Stimulated activated CD8-positive, alpha-beta memory T cell treated with anti-CD3 and anti-CD28 coated beads, Interleukin-12 subunit alpha, Interleukin-12 subunit beta, amount 100 ng/mL, for 24 hours (primary cell): ENCODE data around the gene PLD2.

Source experiments
- DNase-seq: peaks from one replicate; pipeline ENCODE4 v3.0.0-alpha.2; 2020; ENCODE audit errors: extremely low read depth

Gene PLD2

DNA sequence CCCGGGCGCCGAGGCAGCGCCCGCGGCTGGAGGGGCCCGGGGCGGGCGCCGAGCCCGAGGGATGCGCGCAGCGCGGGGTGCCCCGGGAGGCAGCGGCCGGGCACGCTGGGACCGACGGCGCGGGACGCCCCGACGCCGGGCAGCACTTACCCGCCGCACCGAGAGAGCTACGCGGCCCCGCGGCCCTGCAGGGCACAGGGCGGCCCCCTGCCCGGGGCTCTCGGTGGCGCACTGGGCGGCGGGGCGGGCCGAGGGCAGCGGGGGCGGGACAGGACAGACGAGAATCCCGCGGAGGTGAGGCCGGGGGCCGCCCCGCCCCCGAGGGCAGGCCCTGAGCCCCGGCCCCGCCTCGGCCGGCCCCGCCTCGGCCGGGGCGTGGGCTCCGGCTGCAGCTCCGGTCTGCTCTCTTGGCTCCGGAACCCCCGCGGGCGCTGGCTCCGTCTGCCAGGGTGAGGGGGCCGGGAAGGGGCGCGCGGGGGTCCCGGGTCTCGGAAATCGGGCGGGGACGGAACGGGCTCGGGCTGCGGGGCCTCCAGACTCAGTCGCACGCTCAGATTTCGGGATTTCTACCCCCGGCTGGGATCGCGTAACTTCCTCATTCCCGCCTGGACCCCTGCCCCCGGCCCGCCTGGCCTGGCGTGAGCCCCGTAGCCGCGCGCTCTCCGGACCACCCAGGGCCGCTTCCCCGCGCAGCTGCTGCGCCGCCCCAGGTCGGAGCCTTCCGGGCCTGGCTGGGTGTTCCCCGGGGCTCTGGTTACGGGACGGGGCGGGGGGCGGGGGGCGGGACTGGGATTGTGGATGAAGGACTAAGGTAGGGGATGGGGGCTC lies at the start of gene PLD2:
Gene PLD2 (plus strand): TSS at position 376 of the 828 bp plus-strand sequence. CDS start 621 bp downstream, outside the sequence.
- peak; percentile 73 for DNase-seq

- DNase-seq: no peak
Observed at GRCh38 chr17:4759776-4760236, 47.1 kb upstream of the PLD2 start.

DNA sequence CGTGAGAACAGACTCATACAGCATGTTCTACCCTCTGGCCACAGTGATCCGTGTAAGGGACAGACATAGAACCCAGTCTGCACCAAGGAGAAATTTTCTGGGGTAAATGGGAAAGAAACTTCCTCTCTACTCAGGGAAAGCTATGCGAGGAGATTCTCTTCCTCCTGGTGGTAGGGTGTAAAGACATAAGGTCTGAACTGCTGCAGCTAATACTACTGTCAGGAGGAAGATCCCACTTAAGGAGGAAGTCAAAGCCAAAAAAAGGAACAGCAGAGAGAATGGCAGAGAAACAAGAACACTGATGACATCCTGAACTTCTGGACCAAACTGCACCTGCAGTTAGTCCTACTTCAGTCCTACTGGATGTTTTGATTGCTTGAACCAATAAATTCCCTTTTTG lies 42.4 kb upstream of the PLD2 start:
- no peak for DNase-seq

DNA sequence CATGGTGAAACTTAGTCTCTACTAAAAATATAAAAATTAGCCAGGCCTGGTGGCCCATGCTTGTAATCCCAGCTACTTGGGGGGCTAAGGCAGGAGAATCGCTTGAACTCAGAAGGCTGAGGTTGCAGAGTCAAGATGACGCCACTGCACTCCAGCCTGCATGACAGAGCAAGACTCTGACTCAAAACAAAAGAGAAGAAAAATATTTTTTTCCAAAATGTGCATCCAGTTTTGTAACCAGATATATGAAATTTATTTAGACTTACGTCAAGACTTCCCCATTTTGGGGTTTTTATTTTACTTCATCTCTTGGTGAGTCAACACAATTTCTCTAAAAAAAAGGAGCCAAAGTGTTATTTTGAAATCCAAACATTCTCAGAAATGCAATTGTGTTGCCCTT lies 40.8 kb upstream of the PLD2 start:
- no peak for DNase-seq

DNA sequence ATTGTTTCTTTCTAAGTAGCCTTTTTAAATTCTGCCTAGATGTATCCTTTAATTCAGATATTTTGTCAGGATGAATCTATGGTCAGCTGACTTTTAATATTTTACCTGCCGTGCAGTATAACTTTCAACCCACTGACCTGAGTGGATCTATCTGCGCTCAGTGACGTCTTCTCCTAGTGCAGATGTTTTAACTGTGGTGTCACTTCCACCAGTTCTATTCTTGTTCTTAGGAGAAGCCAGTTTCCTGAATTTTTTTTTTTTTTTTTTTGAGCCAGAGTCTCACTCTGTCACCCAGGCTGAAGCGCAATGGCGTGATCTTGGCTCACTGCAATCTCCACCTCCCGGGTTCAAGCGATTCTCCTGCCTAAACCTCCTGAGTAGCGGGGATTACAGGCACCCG lies 40.2 kb upstream of the PLD2 start:
- no peak for DNase-seq

- DNase-seq: no peak
Observed at GRCh38 chr17:4768298-4768697, 38.7 kb upstream of the PLD2 start.

DNA sequence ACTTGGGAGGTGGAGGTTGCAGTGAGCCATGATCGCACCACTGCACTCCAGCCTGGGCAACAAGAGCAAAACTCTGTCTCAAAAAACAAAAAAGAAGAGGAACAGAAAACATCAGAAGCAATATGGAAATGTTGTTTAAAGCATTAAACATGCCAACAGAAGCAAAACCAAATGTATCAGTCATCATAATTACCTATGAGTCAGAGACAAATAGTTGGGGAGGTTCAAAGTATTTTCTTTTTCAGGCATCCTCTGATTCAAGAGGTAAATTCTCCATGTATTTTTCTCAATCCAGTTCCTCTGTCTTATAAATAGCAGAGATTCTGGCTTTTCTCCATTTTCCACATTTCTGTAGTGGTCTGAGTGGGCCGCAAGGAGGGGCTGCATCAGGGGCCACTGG lies 37.3 kb upstream of the PLD2 start:
- DNase-seq: no peak

GRCh38 chr17:4771519-4772234 lies 35.3 kb upstream of the PLD2 start, which contains the start of gene TM4SF5:
Gene TM4SF5 (plus strand): TSS chr17:4771886. CDS start chr17:4771923, 37 bp downstream.
- DNase-seq: no peak

DNA sequence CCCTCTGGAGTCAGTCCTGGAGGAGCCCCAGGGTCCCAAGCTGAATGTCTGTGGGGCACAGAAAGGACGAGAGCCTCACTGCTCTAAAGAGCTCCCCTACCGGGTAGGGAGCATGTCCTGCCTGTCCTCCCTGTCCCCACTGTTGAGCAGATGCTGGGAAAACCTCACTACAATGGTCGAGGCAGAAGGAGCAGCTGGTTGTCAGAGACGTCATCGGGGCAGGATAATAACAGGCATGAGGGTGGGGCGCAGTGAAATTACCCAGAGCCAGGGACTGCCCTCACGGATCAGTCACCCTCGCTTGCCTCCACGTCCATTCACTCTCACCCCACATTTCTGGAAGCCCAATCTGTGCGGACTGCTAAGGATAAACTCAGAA lies 34.7 kb upstream of the PLD2 start:
- DNase-seq: no peak

DNA sequence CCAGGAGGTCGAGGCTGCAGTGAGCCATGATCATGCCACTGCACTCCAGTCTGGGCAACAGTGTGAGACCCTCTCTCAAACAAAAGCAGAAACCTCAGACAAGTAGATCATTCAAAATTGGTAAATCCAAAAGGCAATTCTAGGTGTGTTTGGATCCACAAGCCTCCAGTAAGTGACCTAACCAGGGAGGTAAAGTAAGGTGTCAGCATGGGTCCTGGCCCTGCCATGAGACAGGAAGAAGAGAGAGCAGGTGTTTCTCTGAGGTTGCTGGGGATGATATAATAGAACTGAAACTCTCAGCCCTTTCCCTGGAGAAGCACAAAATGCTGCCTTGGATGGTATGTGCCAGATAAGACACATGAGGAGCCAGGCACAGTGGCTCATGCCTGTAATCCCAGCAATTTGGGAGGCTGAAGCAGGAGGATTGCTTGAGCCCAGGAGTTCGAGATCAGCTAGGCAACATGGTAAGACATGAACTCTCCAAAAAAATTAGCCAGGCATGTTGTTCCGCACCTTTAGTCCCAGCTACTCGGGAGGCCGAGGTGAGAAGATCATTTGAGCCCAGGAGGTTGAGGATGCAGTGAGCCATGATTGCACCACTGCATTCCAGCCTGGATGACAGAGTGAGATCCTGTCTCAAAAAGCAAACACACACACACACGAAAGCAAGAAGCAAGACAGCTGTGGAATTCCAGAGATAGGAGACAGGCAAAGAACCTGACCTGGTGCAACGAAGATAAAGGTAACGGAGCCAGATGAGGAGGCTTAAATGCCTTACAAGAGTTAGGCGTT lies 28.8 kb upstream of the PLD2 start:
- no peak for DNase-seq

- no peak for DNase-seq
Observed at GRCh38 chr17:4780325-4780955, 26.5 kb upstream of the PLD2 start.

DNA sequence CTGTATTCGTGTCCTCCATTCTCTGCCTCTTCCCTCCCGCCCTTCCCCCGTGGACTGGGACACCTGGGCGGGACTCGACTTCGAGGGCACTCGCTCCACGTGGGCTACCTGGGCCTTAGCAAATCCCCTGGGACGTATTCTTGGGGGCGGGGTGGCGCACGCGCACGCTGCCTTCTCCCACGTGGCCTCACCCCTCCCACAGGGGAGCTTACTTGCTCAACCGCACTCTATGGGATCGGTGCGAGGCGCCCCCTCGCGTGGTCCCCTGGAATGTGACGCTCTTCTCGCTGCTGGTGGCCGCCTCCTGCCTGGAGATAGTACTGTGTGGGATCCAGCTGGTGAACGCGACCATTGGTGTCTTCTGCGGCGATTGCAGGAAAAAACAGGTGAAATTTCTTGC lies 24.3 kb upstream of the PLD2 start:
- no peak for DNase-seq

GRCh38 chr17:4785311-4786105 lies 21.4 kb upstream of the PLD2 start:
- DNase-seq: no peak

DNA sequence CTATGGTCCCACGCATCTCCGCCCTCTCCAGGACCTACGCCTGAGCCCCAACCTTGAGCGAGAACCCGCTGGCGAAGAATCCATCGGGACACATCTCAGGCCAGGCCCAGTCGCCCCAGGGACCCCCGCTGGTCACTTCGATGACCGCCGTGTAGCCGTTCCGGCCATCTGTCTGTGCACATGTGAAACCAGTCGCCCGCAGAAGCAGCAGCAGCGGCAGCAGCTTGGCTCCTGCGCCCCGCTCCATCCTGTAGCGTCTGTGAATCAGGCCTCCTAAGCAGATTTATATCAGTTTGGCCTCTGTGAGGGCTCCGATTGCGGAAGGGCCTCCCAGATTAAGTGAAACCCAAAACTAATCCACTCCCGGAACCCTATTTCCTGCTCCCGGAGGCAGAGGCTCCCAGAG lies 20.8 kb upstream of the PLD2 start, which contains the start of gene VMO1:
Gene VMO1 (minus strand): TSS at position 259 of the 406 bp plus-strand sequence. CDS start 12 bp downstream, at position 247.
- no peak for DNase-seq

- no peak for DNase-seq
Observed at GRCh38 chr17:4786516-4786915, 20.4 kb upstream of the PLD2 start.

- no peak for DNase-seq
Observed at GRCh38 chr17:4788159-4788806, 18.7 kb upstream of the PLD2 start.

- DNase-seq: no peak
Observed at GRCh38 chr17:4788807-4789700, 17.9 kb upstream of the PLD2 start, which contains the start of gene GLTPD2. Gene GLTPD2 (plus strand): TSS chr17:4788964. CDS start chr17:4789012, 48 bp downstream.

DNA sequence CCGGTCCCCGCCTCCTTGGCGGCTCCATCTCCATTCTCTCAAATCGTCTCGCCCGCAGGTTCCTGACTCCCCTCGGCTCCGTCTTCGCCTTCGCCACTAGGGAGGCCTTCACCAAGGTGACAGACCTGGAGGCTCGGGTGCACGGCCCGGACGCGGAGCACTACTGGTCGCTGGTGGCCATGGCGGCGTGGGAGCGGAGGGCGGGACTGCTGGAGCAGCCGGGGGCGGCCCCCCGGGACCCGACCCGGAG lies 17.3 kb upstream of the PLD2 start:
- DNase-seq: no peak

GRCh38 chr17:4789951-4790704 lies 16.8 kb upstream of the PLD2 start:
- DNase-seq: peak; percentile 52
